ENCODE results near the gene CNNM1. TPM values are rescaled to one million over a fixed set of nuclear protein-coding genes. Genes with fewer than 3 reads are reported as not detected.

Gene CNNM1
- total RNA-seq, 1 experiment from 2014 or later, result not detected

GRCh38 chr10:99425204-99425603 is 96.0 kb downstream of the CNNM1 start:
- no peaks in the 10 kb centered on the region for H3K27me3 ChIP-seq (replicated peaks; ENCODE audit: control insufficient read depth, insufficient read depth, low read length)
- H3K9me3 Mint-ChIP-seq (ENCODE audit: unreplicated experiment), result no peaks in the 10 kb centered on the region
- H3K36me3 Mint-ChIP-seq (ENCODE audit: insufficient read depth, unreplicated experiment), result peaks cover 37% of the 10 kb centered on the region
- H3K9me3 ChIP-seq, result no peaks in the 10 kb centered on the region
- H3K27ac Mint-ChIP-seq (ENCODE audit: unreplicated experiment), result no peak overlapping the region
- peaks cover 19% of the 10 kb centered on the region for H3K4me1 Mint-ChIP-seq (ENCODE audit: low read depth, unreplicated experiment)
- intact Hi-C loops (cut with micrococcal nuclease; ENCODE audit: unreplicated experiment), result no loop called here
- no peak for TF ChIP-seq CTCF (IDR thresholded peaks at IDR 0.05; ENCODE audit: insufficient read depth in 1 of 2, low read depth in 1 of 2, low read length in 1 of 2, severe bottlenecking in 1 of 2, unreplicated experiment in 1 of 2)
- H3K27me3 Mint-ChIP-seq (ENCODE audit: insufficient read depth, unreplicated experiment), result no peaks in the 10 kb centered on the region
- ChIA-PET POLR2A (no interaction called here), CTCF (interaction anchor here (0.5 kb wide), 1 partner anchor 96 kb away, joined by 4 read pairs; no protein-coding TSS in a partner anchor)
- no peaks in the 10 kb centered on the region; the same call in 1 of the 2 replicates for H3K4me1 ChIP-seq
- no peak overlapping the region for H3K4me3 ChIP-seq (ENCODE audit: low read depth, low read length)
- BruUV-seq (replicated peaks), result no TSS peak
- no peak overlapping the region for H3K4me3 Mint-ChIP-seq (ENCODE audit: unreplicated experiment)
- DNase-seq, result no peak
- no peaks in the 10 kb centered on the region; the same call in 1 of the 2 replicates for H3K36me3 ChIP-seq (ENCODE audit: control insufficient read depth, insufficient read depth, low read length)

- ChIA-PET POLR2A (no interaction called here), CTCF (no interaction called here)
- Mint-ChIP-seq H3K36me3 (ENCODE audit: insufficient read depth, unreplicated experiment) (peaks cover 49% of the 10 kb centered on the region), H3K9me3 (ENCODE audit: unreplicated experiment) (no peaks in the 10 kb centered on the region), H3K4me3 (ENCODE audit: unreplicated experiment) (no peak overlapping the region), H3K4me1 (ENCODE audit: low read depth, unreplicated experiment) (peaks cover 19% of the 10 kb centered on the region), H3K27ac (ENCODE audit: unreplicated experiment) (no peak overlapping the region), H3K27me3 (ENCODE audit: insufficient read depth, unreplicated experiment) (no peaks in the 10 kb centered on the region)
- Histone ChIP-seq H3K36me3 (ENCODE audit: control insufficient read depth, insufficient read depth, low read length) (no peaks in the 10 kb centered on the region; the same call in 1 of the 2 replicates), H3K9me3 (no peaks in the 10 kb centered on the region), H3K27me3 (replicated peaks; ENCODE audit: control insufficient read depth, insufficient read depth, low read length) (no peaks in the 10 kb centered on the region), H3K4me3 (ENCODE audit: low read depth, low read length) (no peak overlapping the region), H3K4me1 (no peaks in the 10 kb centered on the region; the same call in 1 of the 2 replicates)
- intact Hi-C loops (cut with micrococcal nuclease; ENCODE audit: unreplicated experiment), result no loop called here
- no peak for TF ChIP-seq CTCF (IDR thresholded peaks at IDR 0.05; ENCODE audit: insufficient read depth in 1 of 2, low read depth in 1 of 2, low read length in 1 of 2, severe bottlenecking in 1 of 2, unreplicated experiment in 1 of 2)
- BruUV-seq (replicated peaks), result no TSS peak
- no peak for DNase-seq
Measured at GRCh38 chr10:99426689-99427088, 97.5 kb downstream of the CNNM1 start.

- no peaks in the 10 kb centered on the region for H3K9me3 Mint-ChIP-seq (ENCODE audit: unreplicated experiment)
- Histone ChIP-seq H3K9me3 (no peaks in the 10 kb centered on the region), H3K36me3 (ENCODE audit: control insufficient read depth, insufficient read depth, low read length) (no peaks in the 10 kb centered on the region; the same call in 1 of the 2 replicates), H3K4me3 (ENCODE audit: low read depth, low read length) (no peak overlapping the region), H3K4me1 (no peaks in the 10 kb centered on the region; the same call in 1 of the 2 replicates), H3K27me3 (replicated peaks; ENCODE audit: control insufficient read depth, insufficient read depth, low read length) (no peaks in the 10 kb centered on the region)
- H3K27ac Mint-ChIP-seq (ENCODE audit: unreplicated experiment), result no peak overlapping the region
- H3K4me1 Mint-ChIP-seq (ENCODE audit: low read depth, unreplicated experiment), result peaks cover 13% of the 10 kb centered on the region
- peaks cover 49% of the 10 kb centered on the region for H3K36me3 Mint-ChIP-seq (ENCODE audit: insufficient read depth, unreplicated experiment)
- no peak for TF ChIP-seq CTCF (IDR thresholded peaks at IDR 0.05; ENCODE audit: insufficient read depth in 1 of 2, low read depth in 1 of 2, low read length in 1 of 2, severe bottlenecking in 1 of 2, unreplicated experiment in 1 of 2)
- H3K27me3 Mint-ChIP-seq (ENCODE audit: insufficient read depth, unreplicated experiment), result no peaks in the 10 kb centered on the region
- no TSS peak for BruUV-seq (replicated peaks)
- H3K4me3 Mint-ChIP-seq (ENCODE audit: unreplicated experiment), result no peak overlapping the region
- CTCF ChIA-PET, result no interaction called here
- intact Hi-C loops (cut with micrococcal nuclease; ENCODE audit: unreplicated experiment), result no loop called here
- DNase-seq, result no peak
- POLR2A ChIA-PET, result no interaction called here
Measured at GRCh38 chr10:99427566-99428190, 98.5 kb downstream of the CNNM1 start.
